Heart left ventricle (tissue), 16 donors: ENCODE data around the gene BRD3OS. TPM values are rescaled to one million over a fixed set of nuclear protein-coding genes. Genes with fewer than 3 reads are reported as not detected.

ENCODE experiments used
- ATAC-seq, 4 donors: fragments of 200-7000 bp; cut with Tn5 transposase; one replicate each; pipeline ENCODE4 v1.9.1; 2020 to 2022; ENCODE audit warnings: moderate library complexity in 4 of 4, mild to moderate bottlenecking in 3 of 4, moderate number of reproducible peaks in 1 of 4
- DNase-seq, 5 donors: peaks; one replicate each; pipeline ENCODE4 v3.0.0-alpha.2; 2020
- H3K27ac ChIP-seq, 12 donors: fragments of 200-600 bp; sonication (generic) in 4 of 12; one replicate each; pipeline versions ENCODE4 v1.5.0 to v1.8.0; 2016 to 2022; ENCODE audit warnings: mild to moderate bottlenecking in 2 of 12
- H3K27me3 ChIP-seq, 9 donors: fragments of 200-600 bp; sonication (generic) in 2 of 9; one replicate each; pipeline versions ENCODE4 v1.5.1 to v1.8.0; 2016 to 2022; ENCODE audit warnings: mild to moderate bottlenecking in 3 of 9
- H3K36me3 ChIP-seq, 9 donors: fragments of 200-600 bp; sonication (generic) in 2 of 9; one replicate each; pipeline versions ENCODE4 v1.5.0 to v1.8.0; 2018 to 2022; ENCODE audit warnings: mild to moderate bottlenecking in 2 of 9
- H3K4me1 ChIP-seq, 12 donors: fragments of 200-600 bp; sonication (generic) in 4 of 12; one replicate each; pipeline versions ENCODE4 v1.5.0 to v1.8.0; 2016 to 2022; ENCODE audit warnings: mild to moderate bottlenecking in 3 of 12
- H3K4me3 ChIP-seq, 12 donors: fragments of 200-600 bp; sonication (generic) in 4 of 12; one replicate each; pipeline versions ENCODE4 v1.5.0 to v1.8.0; 2017 to 2022; ENCODE audit warnings: mild to moderate bottlenecking in 9 of 12, moderate library complexity in 4 of 12
- H3K9me3 ChIP-seq, 12 donors: fragments of 200-600 bp; sonication (generic) in 4 of 12; one replicate each; pipeline versions ENCODE4 v1.5.0 to v1.8.0; 2016 to 2022; ENCODE audit warnings: mild to moderate bottlenecking in 1 of 12
- POLR2A ChIP-seq, 2 donors: fragments of 450-650 bp; IDR thresholded peaks; one replicate each; pipeline ENCODE4 v1.6.1; 2017; ENCODE audit warnings: antibody characterized with exemption in 2 of 2, mild to moderate bottlenecking in 2 of 2, moderate library complexity in 2 of 2
- WGBS, 4 donors: extraction: QIAGEN DNeasy Blood & Tissue Kit in 2 of 4; methylation state at CpG; one replicate each; pipeline versions ENCODE4 v1.1.5 to v1.1.7; 2013 to 2018; 5-methylcytosine and 5-hydroxymethylcytosine counted together
- intact Hi-C, 10 donors: fragments of 100-400 bp; cut with DNase I; formaldehyde crosslinking; loops; one replicate each; pipeline versions ENCODE4 v1.11.1 to v1.14.2; 2022
- polyA plus RNA-seq, 2 donors: library from polyadenylated mRNA; stranded (reverse); fragments of 200-250 nt; gene quantifications; one replicate each; pipeline ENCODE4 v1.2.3, GENCODE V29; 2013
- total RNA-seq, 9 donors: library from RNA; depleted of rRNA in 2 of 9; stranded (reverse); fragments of >200 nt in 2 of 9; fragmentation: NEBNext Ultra II Directional in 3 of 9; extraction: Animal tissue kit (Norgen Biotek cat#: 25700) in 3 of 9; gene quantifications; one replicate each; pipeline versions ENCODE4 v1.1.0 to v1.2.4, GENCODE V29; 2016 to 2023
- TF ChIP-seq, protein P1 (sequence below), 12 donors: fragments of 200-600 bp; sonication (generic) in 4 of 12; IDR thresholded peaks; one replicate each; pipeline versions ENCODE4 v1.5.0 to v1.8.0; 2018 to 2022; ENCODE audit warnings: antibody characterized with exemption in 12 of 12, mild to moderate bottlenecking in 5 of 12
- donor health status: ischemic (EF 13 %, LVEDD 7.1; RV severe dilation, severe dysfunction).
- donor health status: healthy with polysubstance abuse.
- donor health status: DM: no; HTN: yes; CAD: no.
- donor health status: DM: no; HTN: no; CAD: no.
- donor health status: ischemic (EF 25% LVEDD 6.9; RV normal size, moderate dysfunction).
- donor health status: ischemic (EF 25% LVEDD 5.7; RV mildly dilated, moderate dysfunction).
- donor health status: healthy.
- donor health status: DM: yes; HTN: yes; CAD: no.
- donor health status: ischemic (EF 35%, LVEDD 5.7; RV mildly dilated, moderate dysfunction).
- donor health status: nonischemic (EF 11% LVEDD 7.7; RV severe dilation, severe dysfunction).
- donor health status: DM: yes; HTN: yes; CAD: no.
- donor health status: PGD.
- donor health status: ischemic (EF 29% LVEDD 5.4; RV normal size, mild dysfunction).
- donor health status: nonischemic (EF 23%, LVEDD 6.1; RV moderate dilation, normal function).

BRD3OS gene
- total and polyA plus RNA-seq, 11 donors: 1.8 to 13.8 (median 8.9) TPM

DNA sequence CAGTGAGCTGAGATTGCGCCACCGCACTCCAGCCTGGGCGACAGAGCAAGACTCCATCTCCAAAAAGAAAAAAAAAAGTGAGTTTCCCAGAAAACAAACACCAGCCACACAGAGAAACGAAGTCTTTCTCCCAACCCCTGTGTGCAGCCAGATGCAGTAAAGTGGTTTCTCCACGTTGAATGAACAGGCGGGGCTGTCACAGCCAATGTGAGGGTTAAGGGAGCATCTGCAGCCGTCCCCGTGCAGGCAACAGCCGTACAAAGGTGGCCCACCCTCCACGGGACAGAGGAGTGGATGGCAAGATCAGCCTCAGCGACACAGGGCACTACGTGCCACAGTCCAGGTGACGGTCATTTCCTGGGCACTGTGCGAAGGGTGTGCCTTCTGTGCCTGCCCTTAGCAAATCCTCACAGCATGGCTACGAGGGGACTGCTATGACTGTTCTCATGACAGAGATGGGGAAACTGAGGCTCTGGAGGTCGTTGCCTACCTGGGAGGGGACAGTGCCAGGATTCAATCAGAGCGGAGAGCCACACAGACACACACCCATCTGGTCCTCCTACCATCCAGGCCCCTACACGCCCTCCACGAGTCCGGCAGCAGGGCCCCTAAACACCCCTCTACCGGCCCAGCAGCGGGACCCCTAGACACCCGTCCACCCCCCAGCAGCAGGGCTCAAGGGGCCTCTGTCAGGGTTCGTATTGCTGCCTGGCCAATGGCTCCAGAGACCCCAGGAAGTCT is 35.5 kb upstream of the BRD3OS start:
- no peaks in the 10 kb centered on the region for H3K36me3 ChIP-seq
- TF ChIP-seq POLR2A (IDR thresholded peaks at IDR 0.05): no peak
- TF ChIP-seq, protein P1, sequence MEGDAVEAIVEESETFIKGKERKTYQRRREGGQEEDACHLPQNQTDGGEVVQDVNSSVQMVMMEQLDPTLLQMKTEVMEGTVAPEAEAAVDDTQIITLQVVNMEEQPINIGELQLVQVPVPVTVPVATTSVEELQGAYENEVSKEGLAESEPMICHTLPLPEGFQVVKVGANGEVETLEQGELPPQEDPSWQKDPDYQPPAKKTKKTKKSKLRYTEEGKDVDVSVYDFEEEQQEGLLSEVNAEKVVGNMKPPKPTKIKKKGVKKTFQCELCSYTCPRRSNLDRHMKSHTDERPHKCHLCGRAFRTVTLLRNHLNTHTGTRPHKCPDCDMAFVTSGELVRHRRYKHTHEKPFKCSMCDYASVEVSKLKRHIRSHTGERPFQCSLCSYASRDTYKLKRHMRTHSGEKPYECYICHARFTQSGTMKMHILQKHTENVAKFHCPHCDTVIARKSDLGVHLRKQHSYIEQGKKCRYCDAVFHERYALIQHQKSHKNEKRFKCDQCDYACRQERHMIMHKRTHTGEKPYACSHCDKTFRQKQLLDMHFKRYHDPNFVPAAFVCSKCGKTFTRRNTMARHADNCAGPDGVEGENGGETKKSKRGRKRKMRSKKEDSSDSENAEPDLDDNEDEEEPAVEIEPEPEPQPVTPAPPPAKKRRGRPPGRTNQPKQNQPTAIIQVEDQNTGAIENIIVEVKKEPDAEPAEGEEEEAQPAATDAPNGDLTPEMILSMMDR (IDR thresholded peaks at IDR 0.05): no peak
- H3K27me3 ChIP-seq: peaks cover 0 to 4% (median 0%) of the 10 kb centered on the region in 9 donors
- H3K4me1 ChIP-seq: peaks cover 4 to 31% (median 20%) of the 10 kb centered on the region in 12 donors
- no peak for DNase-seq
- intact Hi-C loops: loop anchor here in 1 of 10 donors (5.0 to 10.0 kb wide), 3 partner anchors 32 to 455 kb away; partner anchors contain the start of gene ADAMTSL2
- H3K4me3 ChIP-seq: peak overlapping the region in 2 of 12 donors; percentile 69 to 76
- 89 to 91% (median 90%) methylated on average over 24 of the region's 24 CpGs for WGBS, 4 donors
- no peak overlapping the region for H3K27ac ChIP-seq
- ATAC-seq: no peak
- H3K9me3 ChIP-seq: no peaks in the 10 kb centered on the region

DNA sequence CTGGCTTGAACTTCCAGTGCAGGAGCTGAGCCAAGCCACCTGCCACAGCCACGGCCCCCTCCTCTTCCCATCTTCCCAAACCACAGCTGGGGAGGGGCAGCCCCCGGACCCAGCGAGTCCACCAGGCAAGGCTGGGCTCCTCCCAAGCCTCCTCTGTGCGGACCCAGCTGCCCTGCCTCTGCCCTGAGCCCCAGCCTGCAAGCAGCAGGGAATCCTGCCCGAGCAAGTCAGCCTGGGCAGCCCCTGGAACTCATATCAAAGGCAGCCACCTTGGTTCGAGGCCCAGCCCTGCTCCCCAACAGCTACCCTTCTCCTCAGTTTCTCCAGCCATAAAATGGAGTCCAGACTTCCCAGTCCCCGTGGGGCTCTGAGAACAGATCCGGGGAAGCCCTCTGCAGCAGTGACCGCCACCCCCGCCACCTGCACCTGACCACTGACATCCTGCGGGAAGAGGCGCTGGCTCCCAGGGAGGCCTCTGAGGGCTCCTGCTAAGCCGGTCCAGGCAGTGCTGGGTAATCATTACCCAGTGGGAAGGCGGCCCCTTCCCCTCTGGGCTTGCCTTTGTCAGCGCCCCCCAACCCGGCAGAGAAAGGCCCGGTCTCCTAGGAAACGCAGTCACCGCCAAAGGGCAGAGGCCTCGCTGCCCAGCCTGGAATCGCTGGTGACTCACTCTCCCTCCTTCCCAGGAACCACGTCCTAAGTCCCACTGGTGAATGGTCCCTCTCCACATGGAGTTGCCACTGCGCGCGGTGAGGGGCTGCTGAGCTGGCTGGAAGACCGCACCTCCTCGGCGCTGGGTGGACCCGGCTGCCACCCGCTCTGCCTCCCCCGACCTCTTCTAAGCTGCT is 34.7 kb upstream of the BRD3OS start:
- intact Hi-C loops: loop anchor here in 1 of 10 donors (5.0 to 10.0 kb wide), 3 partner anchors 33 to 456 kb away; partner anchors contain the start of gene ADAMTSL2
- no peak for TF ChIP-seq POLR2A (IDR thresholded peaks at IDR 0.05)
- TF ChIP-seq, protein P1 (IDR thresholded peaks at IDR 0.05): no peak
- DNase-seq (peak in 2 of 5 donors; percentile 52 to 67), ATAC-seq (peak in 2 of 4 donors; percentile 5 to 18)
- H3K27ac ChIP-seq: peak overlapping the region in 10 of 12 donors; percentile 1 to 91 (median 58)
- H3K4me1 ChIP-seq: peaks cover 4 to 31% (median 20%) of the 10 kb centered on the region in 12 donors
- no peaks in the 10 kb centered on the region for H3K9me3 ChIP-seq
- H3K4me3 ChIP-seq: peak overlapping the region; percentile 49 to 88 (median 71)
- H3K27me3 ChIP-seq: peaks cover 0 to 4% (median 0%) of the 10 kb centered on the region in 9 donors
- 52 to 62% (median 57%) methylated on average over 15 to 31 of the region's 31 CpGs for WGBS, 4 donors
- no peaks in the 10 kb centered on the region for H3K36me3 ChIP-seq

DNA sequence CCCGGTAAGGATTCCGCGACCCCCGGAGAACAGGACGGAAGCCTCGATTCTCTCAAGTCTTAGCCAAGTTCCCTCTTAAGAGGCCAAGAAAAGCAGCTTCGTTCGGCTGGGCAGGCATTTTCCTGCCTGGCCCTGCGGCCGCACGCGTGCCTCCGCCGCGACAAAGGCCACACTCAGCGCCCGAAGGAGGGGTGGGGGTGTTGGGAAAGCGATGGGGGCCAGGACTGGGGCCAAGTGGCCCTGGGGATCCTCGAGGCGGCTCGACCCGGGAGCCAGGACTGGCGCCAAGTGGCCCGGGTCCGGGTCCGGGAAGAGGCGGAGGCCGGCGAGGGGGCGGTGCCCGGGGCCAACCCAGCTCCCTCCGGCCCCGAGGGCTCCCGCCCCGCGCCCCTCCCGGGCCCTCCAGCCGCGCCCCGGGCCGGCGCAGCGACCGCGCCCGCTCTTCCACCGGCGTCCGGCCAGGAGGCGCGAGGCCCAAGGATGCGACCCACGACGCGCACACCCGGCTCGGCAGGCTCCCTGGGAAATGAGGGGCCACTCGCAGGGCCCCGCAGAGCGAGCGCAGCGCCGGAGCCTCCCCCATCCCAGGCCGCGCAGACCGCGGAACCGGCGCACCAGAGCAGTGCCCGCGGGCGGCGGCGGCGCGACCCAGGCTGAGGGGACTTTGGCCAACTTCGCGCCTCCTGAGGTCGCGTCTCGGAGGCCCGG is 33.9 kb upstream of the BRD3OS start:
- ATAC-seq: no peak
- peaks cover 4 to 31% (median 20%) of the 10 kb centered on the region in 12 donors for H3K4me1 ChIP-seq
- peak overlapping the region; percentile 49 to 88 (median 71) for H3K4me3 ChIP-seq
- TF ChIP-seq, protein P1 (IDR thresholded peaks at IDR 0.05): no peak
- no peak for TF ChIP-seq POLR2A (IDR thresholded peaks at IDR 0.05)
- intact Hi-C loops: loop anchor here in 1 of 10 donors (5.0 to 10.0 kb wide), 3 partner anchors 34 to 457 kb away; partner anchors contain the start of gene ADAMTSL2
- H3K27me3 ChIP-seq: peaks cover 0 to 4% (median 0%) of the 10 kb centered on the region in 9 donors
- H3K36me3 ChIP-seq: no peaks in the 10 kb centered on the region
- peak in 1 of 5 donors; percentile 41 for DNase-seq
- peak overlapping the region in 10 of 12 donors; percentile 1 to 91 (median 58) for H3K27ac ChIP-seq
- no peaks in the 10 kb centered on the region for H3K9me3 ChIP-seq
- 2 to 6% (median 3%) methylated on average over 21 to 82 of the region's 82 CpGs for WGBS, 4 donors
